HepG2 (cell line): Measurements from ENCODE around the gene WFDC10B. TPM values are rescaled to one million over a fixed set of nuclear protein-coding genes. Genes with fewer than 3 reads are reported as not detected.
"Not testable (repeated sequence)": the region's sequence is repeated elsewhere in the genome, so short reads cannot be mapped to it uniquely, and the experiment has no call there.

Experiments
- ATAC-seq: fragments of 200-7000 bp; cut with Tn5 transposase; 3 replicates; pipeline ENCODE4 v1.9.1; 2020; ENCODE audit warnings: mild to moderate bottlenecking, moderate library complexity
- BruUV-seq: library from RNA; stranded (reverse); fragments of 400-500 nt; replicated peaks from 2 replicates; lab custom pipeline; 2021; lab: Mats Ljungman, UMichigan
- CTCF ChIA-PET: fragments of 300-600 bp; formaldehyde crosslinking; extraction: SDS; loops from one replicate; lab custom pipeline; 2021; ENCODE audit warnings: low total read pairs, inconsistent platforms, low intra/inter-chr PET ratio; lab: Yijun Ruan, JAX
- POLR2A ChIA-PET: fragments of 350-600 bp; sonication (Branson Sonifier 250); formaldehyde crosslinking; loops from one replicate; lab custom pipeline; 2020; ENCODE audit warnings: antibody characterized with exemption, inconsistent platforms; lab: Yijun Ruan, JAX
- DNase-seq: peaks from one replicate; pipeline ENCODE4 v3.0.0-alpha.2; 2015; ENCODE audit warnings: low spot score
- FAIRE-seq: peaks from 3 replicates; lab custom pipeline; 2011; peaks lifted over from hg19 to GRCh38; lab: Jason Lieb, UNC
- H2AFZ ChIP-seq: one replicate; pipeline ENCODE4 v1.6.1; 2011; ENCODE audit warnings: low read length, inconsistent platforms
- H3K27ac ChIP-seq: fragments of 300-600 bp; 3 replicates; pipeline ENCODE4 v1.8.0; 2011; ENCODE audit warnings: mixed run types, mild to moderate bottlenecking, mixed read lengths, low read length, inconsistent platforms; ENCODE audit not compliant: insufficient read depth; ENCODE audit errors: extremely low read length
- H3K27me3 ChIP-seq, 2 experiments: fragments of 200-600 bp in 1 of 2; 2 replicates in 1 of 2; 3 replicates in 1 of 2; pipeline versions ENCODE4 v1.6.0 to v1.8.0; 2011; ENCODE audit warnings: low read length in 2 of 2, mild to moderate bottlenecking in 2 of 2, moderate library complexity in 2 of 2, inconsistent platforms in 1 of 2; ENCODE audit not compliant: insufficient read depth in 2 of 2, control insufficient read depth in 1 of 2
- H3K36me3 ChIP-seq, 2 experiments: fragments of 200-600 bp in 1 of 2; replicated peaks in 1 of 2; 2 replicates in 1 of 2; 3 replicates in 1 of 2; pipeline versions ENCODE4 v1.5.1 to v1.8.0; 2011; ENCODE audit warnings: low read length in 2 of 2, inconsistent platforms in 1 of 2; ENCODE audit not compliant: insufficient read depth in 2 of 2, control insufficient read depth in 1 of 2
- H3K4me1 ChIP-seq: 2 replicates; pipeline ENCODE4 v1.5.1; 2012; ENCODE audit warnings: low read length, inconsistent platforms; ENCODE audit not compliant: insufficient read depth
- H3K4me2 ChIP-seq: 2 replicates; pipeline ENCODE4 v1.6.0; 2011; ENCODE audit warnings: low read depth, low read length, inconsistent platforms
- H3K4me3 ChIP-seq, 3 experiments: fragments of 200-600 bp in 1 of 3; sonication (generic), shearing (Covaris generic) in 1 of 3; replicated peaks in 1 of 3; 2 replicates each; pipeline ENCODE4 v1.5.1; 2011 to 2016; ENCODE audit warnings: low read length in 3 of 3, inconsistent platforms in 2 of 3, low read depth in 2 of 3, mild to moderate bottlenecking in 2 of 3, control low read depth in 1 of 3, mixed read lengths in 1 of 3; ENCODE audit not compliant: insufficient read depth in 1 of 3
- H3K79me2 ChIP-seq: one replicate; pipeline ENCODE4 v1.6.1; 2011; ENCODE audit warnings: low read length, inconsistent platforms; ENCODE audit not compliant: insufficient read depth
- H3K9ac ChIP-seq: 2 replicates; pipeline ENCODE4 v1.6.0; 2011; ENCODE audit warnings: mild to moderate bottlenecking, low read depth, low read length, inconsistent platforms; ENCODE audit not compliant: insufficient read depth
- H3K9me3 ChIP-seq: 2 replicates; pipeline ENCODE4 v1.5.1; 2012; ENCODE audit warnings: mild to moderate bottlenecking, low read length
- H4K20me1 ChIP-seq: 2 replicates; pipeline ENCODE4 v1.6.0; 2011; ENCODE audit warnings: inconsistent platforms, mild to moderate bottlenecking, low read length, moderate library complexity; ENCODE audit not compliant: insufficient read depth
- AGO2 ChIP-seq: fragments of 200-400 bp; formaldehyde crosslinking; optimal IDR thresholded peaks from 2 replicates; pipeline ENCODE3; 2017; ENCODE audit warnings: mild to moderate bottlenecking, low read depth, low read length, moderate library complexity
- HNF4G ChIP-seq, 2 experiments: sonication (generic) in 1 of 2; formaldehyde crosslinking in 1 of 2; IDR thresholded peaks; 2 replicates each; pipeline versions ENCODE4 v1.4.0 to v1.6.1; 2011 to 2020; ENCODE audit warnings: borderline replicate concordance in 2 of 2, low read depth in 2 of 2, mild to moderate bottlenecking in 2 of 2, low read length in 1 of 2, missing genetic modification reagents in 1 of 2, moderate library complexity in 1 of 2
- KDM4B ChIP-seq: sonication (generic); formaldehyde crosslinking; IDR thresholded peaks from 2 replicates; pipeline ENCODE4 v1.4.0; 2020; ENCODE audit warnings: missing genetic modification reagents
- POLR2A ChIP-seq, 2 experiments: IDR thresholded peaks; 2 replicates each; pipeline ENCODE4 v1.6.1; 2011; ENCODE audit warnings: low read depth in 2 of 2, low read length in 2 of 2, mild to moderate bottlenecking in 1 of 2, moderate library complexity in 1 of 2; ENCODE audit not compliant: insufficient read depth in 1 of 2
- REPIN1 ChIP-seq: sonication (generic); formaldehyde crosslinking; IDR thresholded peaks from 2 replicates; pipeline ENCODE4 v1.8.0; 2022; ENCODE audit warnings: missing genetic modification reagents, low read depth, mild to moderate bottlenecking, borderline replicate concordance
- TAF15 ChIP-seq: fragments of 200-400 bp; formaldehyde crosslinking; IDR thresholded peaks from one replicate; pipeline ENCODE4 v1.6.1; 2018; ENCODE audit warnings: mild to moderate bottlenecking, low read depth, low read length; ENCODE audit not compliant: poor library complexity, severe bottlenecking
- TEF ChIP-seq: sonication (generic); formaldehyde crosslinking; IDR thresholded peaks from 2 replicates; pipeline ENCODE4 v1.5.0; 2020; ENCODE audit warnings: missing genetic modification reagents
- ZMYM4 ChIP-seq: sonication (generic); formaldehyde crosslinking; IDR thresholded peaks from 2 replicates; pipeline ENCODE4 v1.8.1; 2023; ENCODE audit warnings: mild to moderate bottlenecking, missing genetic modification reagents
- ZNF34 ChIP-seq: sonication (generic); formaldehyde crosslinking; IDR thresholded peaks from 2 replicates; pipeline ENCODE4 v1.4.0; 2020; ENCODE audit warnings: mild to moderate bottlenecking, missing genetic modification reagents, borderline replicate concordance
- ZNF383 ChIP-seq: sonication (generic); formaldehyde crosslinking; IDR thresholded peaks from 2 replicates; pipeline ENCODE4 v1.4.0; 2020; ENCODE audit warnings: missing genetic modification reagents, mild to moderate bottlenecking, borderline replicate concordance
- ZNF607 ChIP-seq: sonication (generic); formaldehyde crosslinking; IDR thresholded peaks from 2 replicates; pipeline ENCODE4 v1.5.1; 2020; ENCODE audit warnings: missing genetic modification reagents, mild to moderate bottlenecking, borderline replicate concordance
- ZNF691 ChIP-seq: sonication (generic); formaldehyde crosslinking; IDR thresholded peaks from 2 replicates; pipeline ENCODE4 v1.4.0; 2020; ENCODE audit warnings: missing genetic modification reagents, low read depth, mild to moderate bottlenecking, borderline replicate concordance
- ZSCAN31 ChIP-seq: sonication (generic); formaldehyde crosslinking; IDR thresholded peaks from 2 replicates; pipeline ENCODE4 v1.5.0; 2020; ENCODE audit warnings: low read depth, mild to moderate bottlenecking, missing genetic modification reagents
- WGBS: methylation state at CpG from one replicate; pipeline ENCODE4 v1.1.6; 2017; ENCODE audit warnings: low lambda C conversion rate; 5-methylcytosine and 5-hydroxymethylcytosine counted together
- in situ Hi-C: cut with HindIII; loops from 2 replicates; pipeline ENCODE4 v1.10.0; 2017; ENCODE audit warnings: low pct_unique_long_range_greater_than_20kb; ENCODE audit not compliant: extremely low pct_ligation_motif_present
- intact Hi-C: fragments of 100-400 bp; cut with micrococcal nuclease; formaldehyde crosslinking; loops from one replicate; pipeline ENCODE4 v1.10.0; 2022; ENCODE audit not compliant: unreplicated experiment
- polyA plus RNA-seq, 8 experiments: library from polyadenylated mRNA; depleted of rRNA in 3 of 8; stranded (reverse) in 7 of 8; unstranded in 1 of 8; fragments of >200 nt; fragmentation: Illumina TruSeq in 4 of 8; extraction: Trizol in 4 of 8; gene quantifications; 2 replicates each; pipeline versions ENCODE4 v1.2.1 to v1.2.3, GENCODE V29; 2011 to 2016; ENCODE audit warnings: low read depth in 4 of 8, missing spikeins in 1 of 8, mixed read lengths in 1 of 8; ENCODE audit not compliant: insufficient read depth in 1 of 8
- total RNA-seq, 5 experiments: library from RNA; depleted of rRNA; stranded (reverse); fragments of >200 nt; fragmentation: Illumina TruSeq; extraction: Trizol; gene quantifications; 2 replicates each; pipeline ENCODE4 v1.2.3, GENCODE V29; 2016; ENCODE audit warnings: low read depth in 1 of 5

WFDC10B gene
- total and polyA plus RNA-seq, 2 of the 13 experiments (the other 11 are each of a cell fraction or from before 2014, with no cell fraction given), result 0.24 TPM; not detected in 1

- no TSS peak for BruUV-seq
- Histone ChIP-seq H3K27me3 (peaks cover 0 to 4% of the 10 kb centered on the region in 2 experiments; a peak in 1 of 5 replicates), H3K4me2 (no peak overlapping the region), H3K9me3 (no peaks in the 10 kb centered on the region), H3K27ac (no peak overlapping the region), H3K9ac (no peak overlapping the region), H4K20me1 (no peaks in the 10 kb centered on the region), H3K4me1 (peaks cover 6% of the 10 kb centered on the region), H3K36me3 (no peaks in the 10 kb centered on the region), H3K4me3 (no peak overlapping the region), H2AFZ (no peak overlapping the region), H3K79me2 (no peaks in the 10 kb centered on the region)
- CTCF ChIA-PET, result no interaction called here
- in situ Hi-C loops, result no loop called here
- intact Hi-C loops, result no loop called here
- WGBS, result 51% methylated on average over 3 of the region's 3 CpGs
- ATAC-seq (no peak; the same call in 1 of the 3 replicates), DNase-seq (no peak), FAIRE-seq (no peak)
- TF ChIP-seq ZMYM4, result no peak
- no peak for TF ChIP-seq ZNF607 (CRISPR knock-in tag)
- TF ChIP-seq ZSCAN31, result no peak
- no peak for TF ChIP-seq AGO2
- TF ChIP-seq POLR2A (IDR thresholded peaks at IDR 0.05; ENCODE audit: insufficient read depth in 1 of 2, low read depth in 2 of 2, low read length in 2 of 2), result no peak
- TF ChIP-seq TAF15, result no peak
- no peak for TF ChIP-seq TEF (CRISPR knock-in tag)
- TF ChIP-seq ZNF691, result no peak
- TF ChIP-seq HNF4G (IDR thresholded peaks at IDR 0.05; ENCODE audit: borderline replicate concordance, low read depth, low read length), result no peak
- no peak for TF ChIP-seq HNF4G (CRISPR knock-in tag; IDR thresholded peaks at IDR 0.05; ENCODE audit: borderline replicate concordance, low read depth)
- TF ChIP-seq ZNF383 (CRISPR knock-in tag), result no peak
- no peak for TF ChIP-seq REPIN1 (CRISPR knock-in tag)
- TF ChIP-seq ZNF34 (CRISPR knock-in tag), result no peak
- TF ChIP-seq KDM4B (CRISPR knock-in tag), result no peak
- POLR2A ChIA-PET, result no interaction called here
Measured at GRCh38 chr20:45646875-45647274, 57.9 kb downstream of the WFDC10B start.

DNA sequence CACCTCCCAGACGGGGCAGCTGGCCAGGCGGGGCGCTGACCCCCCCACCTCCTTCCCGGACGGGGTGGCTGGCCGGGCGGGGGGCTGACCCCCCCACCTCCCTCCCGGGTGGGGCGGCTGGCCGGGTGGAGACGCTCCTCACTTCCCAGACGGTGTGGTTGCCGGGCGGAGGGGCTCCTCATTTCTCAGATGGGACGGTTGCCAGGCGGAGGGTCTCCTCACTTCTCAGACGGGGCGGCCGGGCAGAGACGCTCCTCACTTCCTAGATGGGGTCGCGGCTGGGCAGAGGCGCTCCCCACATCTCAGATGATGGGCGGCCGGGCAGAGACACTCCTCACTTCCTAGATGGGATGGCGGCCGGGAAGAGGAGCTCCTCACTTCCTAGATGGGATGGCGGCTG lies 59.0 kb downstream of the WFDC10B start:
- H3K9me3 ChIP-seq, CTCF ChIA-PET, intact Hi-C loops, H3K4me3 ChIP-seq, H3K9ac ChIP-seq, H3K4me2 ChIP-seq, H2AFZ ChIP-seq, FAIRE-seq, BruUV-seq, H4K20me1 ChIP-seq, POLR2A ChIA-PET, H3K79me2 ChIP-seq, H3K27me3 ChIP-seq, in situ Hi-C loops, ATAC-seq, H3K4me1 ChIP-seq, DNase-seq, H3K36me3 ChIP-seq, H3K27ac ChIP-seq: not testable (repeated sequence)
- WGBS, result 74% methylated on average over 15 of the region's 28 CpGs
